ENCODE results near the gene ELMO3. TPM values are rescaled to one million over a fixed set of nuclear protein-coding genes. Genes with fewer than 3 reads are reported as not detected.

The ELMO3 gene
- total RNA-seq, 1 experiment from 2014 or later = 45.8 TPM

DNA sequence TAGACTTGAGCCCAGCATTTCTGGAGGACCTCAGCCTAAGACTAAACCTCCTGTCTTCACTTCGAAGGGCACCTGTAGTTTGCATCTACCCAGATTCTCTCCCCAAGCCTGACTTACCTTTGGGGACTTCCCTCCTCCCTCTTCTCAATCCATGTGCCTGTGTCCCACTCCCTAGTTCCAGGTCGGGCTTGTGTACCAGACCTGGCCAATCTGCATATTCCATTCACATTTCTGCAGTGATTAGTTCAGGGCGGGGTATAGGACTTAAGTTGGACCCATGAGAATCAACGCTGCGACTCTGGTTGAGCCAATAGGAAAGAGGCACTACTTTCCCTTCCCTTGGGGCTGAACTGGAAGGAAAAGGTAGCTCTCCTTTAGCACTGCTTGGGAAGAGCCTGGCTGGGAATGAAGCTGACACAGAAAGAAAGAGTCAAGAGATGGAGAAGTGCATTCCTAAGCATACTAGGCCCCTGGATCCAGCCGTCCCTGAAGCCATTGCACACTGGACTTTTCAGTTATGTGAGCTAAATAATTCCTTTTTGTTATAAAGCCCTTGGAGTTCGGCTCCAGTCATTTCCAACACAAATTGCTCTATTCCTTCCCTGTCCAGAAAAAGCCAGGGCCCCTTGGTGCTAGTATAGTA is 41.7 kb upstream of the ELMO3 start (continued):
- no peak for TF ChIP-seq YY1 (IDR thresholded peaks at IDR 0.05; ENCODE audit: extremely low read depth, insufficient replicate concordance, low read depth, low read length)
- no peak for TF ChIP-seq POLR2A (IDR thresholded peaks at IDR 0.05; ENCODE audit: borderline replicate concordance, extremely low read depth, insufficient read depth, insufficient read length)

DNA sequence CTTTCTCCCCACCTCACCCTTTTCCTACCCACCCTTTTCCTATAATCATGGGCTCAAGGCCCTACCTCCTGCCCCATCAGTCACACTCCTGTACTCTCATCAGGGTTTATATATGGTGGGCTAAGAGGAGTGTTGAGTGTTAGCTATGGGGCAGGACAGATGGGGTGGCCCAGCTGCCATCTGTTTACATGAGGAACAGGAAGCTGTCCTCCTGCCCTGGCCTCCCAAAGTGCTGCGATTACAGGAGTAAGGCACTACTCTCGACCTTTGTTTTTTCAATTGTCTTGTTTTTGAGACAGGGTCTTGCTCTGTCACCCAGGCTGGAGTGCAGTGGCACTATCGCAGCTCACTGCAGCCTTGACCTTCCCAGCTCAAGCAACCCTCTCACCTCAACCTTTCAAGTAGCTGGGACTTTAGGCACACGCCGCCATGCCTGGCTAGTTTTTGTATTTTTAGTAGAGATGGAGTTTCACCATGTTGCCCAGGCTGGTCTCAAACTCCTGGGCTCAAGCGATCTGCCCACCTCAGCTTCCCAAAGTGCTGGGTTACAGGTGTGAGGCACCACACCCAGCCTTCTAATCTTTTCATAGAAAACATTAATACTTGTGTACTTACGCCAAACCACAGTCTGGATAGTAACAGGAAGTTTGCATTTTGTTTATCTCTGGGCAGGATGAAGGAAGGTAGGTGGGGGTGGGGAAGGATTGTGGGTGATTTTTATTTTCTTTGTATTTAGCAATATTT is 40.9 kb upstream of the ELMO3 start:
- Histone ChIP-seq H3K79me2 (ENCODE audit: insufficient read depth, low read length) (no peaks in the 10 kb centered on the region; the same call in 1 of the 2 replicates), H3K4me1 (ENCODE audit: control insufficient read depth in 1 of 2, insufficient read depth in 2 of 2, low read length in 2 of 2) (peaks cover 10 to 34% of the 10 kb centered on the region in 2 experiments; a peak in 3 of 4 replicates), H3K4me3 (replicated peaks in 1 of 2; ENCODE audit: low read depth in 1 of 2, low read length in 2 of 2) (no peak overlapping the region; a peak in 1 of 4 replicates), H3K27ac (ENCODE audit: low read depth, low read length) (no peak overlapping the region), H3K9me3 (ENCODE audit: control insufficient read depth in 1 of 2, insufficient read depth in 1 of 2, low read depth in 1 of 2, low read length in 2 of 2) (no peaks in the 10 kb centered on the region), H2AFZ (ENCODE audit: low read depth, low read length, poor library complexity, severe bottlenecking) (no peak overlapping the region), H3K9ac (ENCODE audit: low read length) (0 out of 2 replicates have a peak overlapping the region, but pooled peaks have one; percentile 90), H4K20me1 (ENCODE audit: insufficient read depth) (no peaks in the 10 kb centered on the region), H3K4me2 (ENCODE audit: low read length) (peak overlapping the region; percentile 86), H3K36me3 (ENCODE audit: control insufficient read depth in 1 of 2, insufficient read depth in 2 of 2, low read length in 2 of 2) (no peaks in the 10 kb centered on the region), H3K27me3 (ENCODE audit: insufficient read depth, low read length) (no peaks in the 10 kb centered on the region), H3K9me2 (ENCODE audit: insufficient read depth) (no peaks in the 10 kb centered on the region)
- TF ChIP-seq SRF (IDR thresholded peaks at IDR 0.05; ENCODE audit: low read depth) = no peak
- TF ChIP-seq, protein P1, sequence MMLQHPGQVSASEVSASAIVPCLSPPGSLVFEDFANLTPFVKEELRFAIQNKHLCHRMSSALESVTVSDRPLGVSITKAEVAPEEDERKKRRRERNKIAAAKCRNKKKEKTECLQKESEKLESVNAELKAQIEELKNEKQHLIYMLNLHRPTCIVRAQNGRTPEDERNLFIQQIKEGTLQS (IDR thresholded peaks at IDR 0.05) = no peak
- no peak for TF ChIP-seq ELF1 (IDR thresholded peaks at IDR 0.05; ENCODE audit: borderline replicate concordance, low read depth)
- no peak for TF ChIP-seq SIN3A (IDR thresholded peaks at IDR 0.05; ENCODE audit: low read depth)
- TF ChIP-seq, protein P2, sequence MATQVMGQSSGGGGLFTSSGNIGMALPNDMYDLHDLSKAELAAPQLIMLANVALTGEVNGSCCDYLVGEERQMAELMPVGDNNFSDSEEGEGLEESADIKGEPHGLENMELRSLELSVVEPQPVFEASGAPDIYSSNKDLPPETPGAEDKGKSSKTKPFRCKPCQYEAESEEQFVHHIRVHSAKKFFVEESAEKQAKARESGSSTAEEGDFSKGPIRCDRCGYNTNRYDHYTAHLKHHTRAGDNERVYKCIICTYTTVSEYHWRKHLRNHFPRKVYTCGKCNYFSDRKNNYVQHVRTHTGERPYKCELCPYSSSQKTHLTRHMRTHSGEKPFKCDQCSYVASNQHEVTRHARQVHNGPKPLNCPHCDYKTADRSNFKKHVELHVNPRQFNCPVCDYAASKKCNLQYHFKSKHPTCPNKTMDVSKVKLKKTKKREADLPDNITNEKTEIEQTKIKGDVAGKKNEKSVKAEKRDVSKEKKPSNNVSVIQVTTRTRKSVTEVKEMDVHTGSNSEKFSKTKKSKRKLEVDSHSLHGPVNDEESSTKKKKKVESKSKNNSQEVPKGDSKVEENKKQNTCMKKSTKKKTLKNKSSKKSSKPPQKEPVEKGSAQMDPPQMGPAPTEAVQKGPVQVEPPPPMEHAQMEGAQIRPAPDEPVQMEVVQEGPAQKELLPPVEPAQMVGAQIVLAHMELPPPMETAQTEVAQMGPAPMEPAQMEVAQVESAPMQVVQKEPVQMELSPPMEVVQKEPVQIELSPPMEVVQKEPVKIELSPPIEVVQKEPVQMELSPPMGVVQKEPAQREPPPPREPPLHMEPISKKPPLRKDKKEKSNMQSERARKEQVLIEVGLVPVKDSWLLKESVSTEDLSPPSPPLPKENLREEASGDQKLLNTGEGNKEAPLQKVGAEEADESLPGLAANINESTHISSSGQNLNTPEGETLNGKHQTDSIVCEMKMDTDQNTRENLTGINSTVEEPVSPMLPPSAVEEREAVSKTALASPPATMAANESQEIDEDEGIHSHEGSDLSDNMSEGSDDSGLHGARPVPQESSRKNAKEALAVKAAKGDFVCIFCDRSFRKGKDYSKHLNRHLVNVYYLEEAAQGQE (IDR thresholded peaks at IDR 0.05; ENCODE audit: low read depth) = no peak
- no peak for TF ChIP-seq SP1 (IDR thresholded peaks at IDR 0.05; ENCODE audit: low read depth)
- ChIA-PET RAD21 (ENCODE audit: low non-redundant PET in 1 of 2, low total read pairs in 2 of 2, uncharacterized antibody in 2 of 2, unreplicated experiment in 2 of 2) (interaction anchor here in 1 of 2 experiments (0.5 kb wide), 1 partner anchor 129 kb away, joined by 4 read pairs; no protein-coding TSS in a partner anchor), POLR2A (interaction anchor here (0.6 to 1.0 kb wide), 3 partner anchors 7 to 42 kb away, joined by 3 to 8 read pairs (median 4); partner anchors contain the start of gene B3GNT9), CTCF (interaction anchor here (0.9 to 5.7 kb wide), 4 partner anchors 11 to 140 kb away, joined by 3 to 52 read pairs (median 8); partner anchors contain the start of gene NOL3)
- ATAC-seq (no peak), DNase-seq (ENCODE audit: low read depth, low spot score) (no peak)
- BruUV-seq (replicated peaks) = no TSS peak
- intact Hi-C loops (cut with micrococcal nuclease) = loop anchor here (5.0 kb wide), 1 partner anchor 206 kb away; no protein-coding TSS in a partner anchor

Measured in HCT116 (cell line).